Breast epithelium (tissue), 3 donors: Measurements from ENCODE around the gene ZCCHC10.

Source experiments
- POLR2A ChIP-seq: fragments of 450-650 bp; IDR thresholded peaks from one replicate; pipeline ENCODE4 v1.6.1; 2016; ENCODE audit warnings: antibody characterized with exemption, mild to moderate bottlenecking, moderate library complexity
- POLR2AphosphoS5 ChIP-seq, 3 donors: sonication (generic); formaldehyde crosslinking; IDR thresholded peaks; one replicate each; pipeline ENCODE4 v1.6.1; 2017; ENCODE audit warnings: antibody characterized with exemption in 3 of 3
- TF ChIP-seq, protein P1 (sequence below), 3 donors: fragments of 450-650 bp; IDR thresholded peaks; one replicate each; pipeline ENCODE4 v1.5.1; 2016 to 2017; ENCODE audit warnings: antibody characterized with exemption in 3 of 3, mild to moderate bottlenecking in 3 of 3, moderate library complexity in 3 of 3

- TF ChIP-seq, protein P1, sequence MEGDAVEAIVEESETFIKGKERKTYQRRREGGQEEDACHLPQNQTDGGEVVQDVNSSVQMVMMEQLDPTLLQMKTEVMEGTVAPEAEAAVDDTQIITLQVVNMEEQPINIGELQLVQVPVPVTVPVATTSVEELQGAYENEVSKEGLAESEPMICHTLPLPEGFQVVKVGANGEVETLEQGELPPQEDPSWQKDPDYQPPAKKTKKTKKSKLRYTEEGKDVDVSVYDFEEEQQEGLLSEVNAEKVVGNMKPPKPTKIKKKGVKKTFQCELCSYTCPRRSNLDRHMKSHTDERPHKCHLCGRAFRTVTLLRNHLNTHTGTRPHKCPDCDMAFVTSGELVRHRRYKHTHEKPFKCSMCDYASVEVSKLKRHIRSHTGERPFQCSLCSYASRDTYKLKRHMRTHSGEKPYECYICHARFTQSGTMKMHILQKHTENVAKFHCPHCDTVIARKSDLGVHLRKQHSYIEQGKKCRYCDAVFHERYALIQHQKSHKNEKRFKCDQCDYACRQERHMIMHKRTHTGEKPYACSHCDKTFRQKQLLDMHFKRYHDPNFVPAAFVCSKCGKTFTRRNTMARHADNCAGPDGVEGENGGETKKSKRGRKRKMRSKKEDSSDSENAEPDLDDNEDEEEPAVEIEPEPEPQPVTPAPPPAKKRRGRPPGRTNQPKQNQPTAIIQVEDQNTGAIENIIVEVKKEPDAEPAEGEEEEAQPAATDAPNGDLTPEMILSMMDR (IDR thresholded peaks at IDR 0.05), result no peak
- peak; percentile 25 for TF ChIP-seq POLR2A
- TF ChIP-seq POLR2AphosphoS5 (IDR thresholded peaks at IDR 0.05), result peak; percentile 67 to 72 (median 71)
Measured at GRCh38 chr5:133025804-133026663, at the start of gene ZCCHC10.
